GM21515 (cell line): ENCODE measurements around the gene AMPD2.
"Not testable (repeated sequence)": the region's sequence is repeated elsewhere in the genome, so short reads cannot be mapped to it uniquely, and the experiment has no call there.

Experiments
- ATAC-seq: cut with Tn5 transposase; IDR thresholded peaks from one replicate; pipeline ENCODE4 v1.9.1; 2021; ENCODE audit not compliant: unreplicated experiment

AMPD2 gene

DNA sequence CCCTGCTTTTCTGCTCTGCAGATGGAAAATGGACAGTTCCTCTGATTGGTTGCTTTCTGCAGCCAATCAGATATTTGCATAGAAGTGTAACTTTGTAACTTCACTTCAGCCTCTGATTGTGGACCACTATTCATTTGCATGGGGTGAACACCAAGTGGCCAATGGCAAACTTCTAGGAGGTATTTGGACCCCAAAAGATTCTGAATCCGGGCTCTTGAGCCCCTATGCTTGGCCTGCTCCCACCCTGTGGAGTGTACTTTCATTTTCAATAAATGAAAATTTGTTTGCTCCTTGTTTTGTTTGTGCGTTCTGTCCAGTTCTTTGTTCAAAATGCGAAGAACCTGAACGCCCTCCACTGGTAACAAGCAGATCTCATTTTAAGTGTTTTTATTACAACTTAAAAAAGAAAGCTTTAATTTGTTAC is 29.9 kb downstream of the AMPD2 start:
- ATAC-seq, result no peak

DNA sequence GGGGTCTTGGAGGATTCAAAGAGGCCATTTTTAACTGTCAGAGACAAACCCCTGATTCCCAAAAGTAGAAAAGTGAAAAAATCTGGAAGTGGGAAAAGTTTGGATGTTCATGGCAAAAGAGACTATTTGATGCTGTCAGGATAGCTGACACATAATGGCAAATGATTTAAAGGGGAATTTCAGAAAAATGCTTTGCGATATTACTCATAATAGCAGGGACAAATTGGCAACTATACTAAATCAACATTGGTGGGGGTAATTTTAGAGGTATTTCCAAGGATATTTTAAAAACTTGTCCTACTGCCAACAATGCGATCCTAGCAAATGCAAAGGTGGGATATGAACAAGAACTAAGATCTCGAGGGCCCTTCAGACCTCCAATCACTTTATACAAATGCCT is 31.0 kb downstream of the AMPD2 start:
- no peak for ATAC-seq

DNA sequence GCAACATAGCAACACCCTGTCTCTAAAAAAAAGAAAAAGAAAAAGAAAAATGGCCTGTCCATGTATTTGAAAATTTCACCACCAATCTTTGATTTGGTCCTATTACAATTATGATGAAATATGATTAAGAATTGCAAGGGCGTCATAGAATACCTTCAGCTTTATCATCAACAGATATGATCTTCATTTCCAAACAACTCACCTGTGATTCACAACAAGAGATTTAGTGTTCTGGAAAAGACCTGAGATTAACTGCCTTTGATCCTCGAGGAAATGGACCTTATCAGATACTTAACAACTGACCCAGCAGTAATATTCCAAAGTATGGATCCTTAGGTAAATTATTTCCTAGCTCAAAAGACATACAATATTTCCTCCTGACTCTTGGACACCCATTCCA is 32.8 kb downstream of the AMPD2 start:
- no peak for ATAC-seq

DNA sequence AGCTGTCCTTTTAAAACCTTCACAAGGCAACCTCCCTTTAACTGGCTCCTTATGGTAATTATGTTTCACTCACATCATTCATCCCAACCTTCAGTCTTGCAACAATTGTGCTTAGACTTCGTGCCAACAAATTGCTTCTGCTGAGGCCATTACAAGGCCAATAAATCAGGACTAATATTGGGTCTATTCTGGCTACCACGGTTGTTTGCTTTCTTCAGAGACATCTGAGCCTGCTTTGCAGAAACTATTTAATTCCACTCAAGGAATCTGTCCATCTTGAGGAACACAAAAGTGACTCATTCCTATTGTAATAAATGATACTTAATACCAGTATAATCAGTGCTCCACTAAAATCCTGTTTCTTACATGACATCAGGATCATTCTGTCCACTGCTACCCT is 33.7 kb downstream of the AMPD2 start:
- ATAC-seq, result no peak

DNA sequence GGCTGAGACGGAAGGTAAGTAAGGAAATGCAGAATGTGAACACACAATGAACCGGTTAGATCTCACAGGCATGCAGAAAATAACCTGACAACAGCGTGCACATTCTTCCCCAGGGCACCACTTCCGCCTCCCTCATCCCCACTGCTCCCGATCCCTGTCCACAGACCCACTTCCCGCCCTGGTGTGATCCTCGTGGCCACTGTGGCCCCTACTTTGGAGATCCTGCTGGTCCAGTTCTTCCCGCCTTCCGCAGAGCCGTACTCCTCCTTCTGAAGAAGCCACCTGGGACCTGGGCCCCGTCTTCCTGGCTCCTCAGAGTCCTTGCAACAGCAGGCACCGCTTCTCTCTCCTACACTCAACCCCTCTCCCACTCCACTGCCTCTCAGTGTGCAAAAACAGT is 34.9 kb downstream of the AMPD2 start:
- ATAC-seq, result no peak

DNA sequence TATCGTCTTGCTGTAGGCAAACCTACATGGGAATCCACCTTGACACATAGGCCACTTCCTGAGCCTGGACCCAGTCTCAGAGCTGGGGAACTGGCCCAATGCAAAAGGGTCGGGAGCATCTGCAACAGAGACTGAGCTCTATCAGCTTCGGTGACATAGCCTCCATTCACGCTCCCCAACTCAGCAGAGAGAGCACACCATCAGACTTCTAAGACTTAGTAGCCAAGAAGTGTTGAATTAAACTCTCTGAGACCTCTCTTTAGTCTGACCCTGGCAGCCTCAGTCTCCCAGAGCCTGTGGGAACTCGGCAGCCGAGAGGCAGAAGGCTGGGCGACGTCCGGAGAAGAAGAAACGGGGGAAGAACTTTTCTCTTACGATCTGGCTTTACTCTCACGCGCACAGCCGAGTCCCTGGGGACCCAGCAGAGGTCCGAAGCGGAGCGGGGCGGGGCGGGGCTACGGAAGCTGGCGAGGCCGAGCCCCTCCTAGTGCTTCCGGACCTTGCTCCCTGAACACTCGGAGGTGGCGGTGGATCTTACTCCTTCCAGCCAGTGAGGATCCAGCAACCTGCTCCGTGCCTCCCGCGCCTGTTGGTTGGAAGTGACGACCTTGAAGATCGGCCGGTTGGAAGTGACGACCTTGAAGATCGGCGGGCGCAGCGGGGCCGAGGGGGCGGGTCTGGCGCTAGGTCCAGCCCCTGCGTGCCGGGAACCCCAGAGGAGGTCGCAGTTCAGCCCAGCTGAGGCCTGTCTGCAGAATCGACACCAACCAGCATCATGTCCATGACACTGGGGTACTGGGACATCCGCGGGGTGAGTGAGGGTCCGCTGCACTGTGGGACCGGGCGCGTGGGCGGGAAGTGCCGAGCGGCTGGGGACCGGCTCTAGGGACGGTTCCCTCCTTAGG is 36.2 kb downstream of the AMPD2 start, which contains the start of gene GSTM4:
GSTM4 (plus strand) TSS at position 485 of the 905 bp plus-strand sequence; CDS start at position 776, 291 bp downstream.
- ATAC-seq, result peak; percentile 96

DNA sequence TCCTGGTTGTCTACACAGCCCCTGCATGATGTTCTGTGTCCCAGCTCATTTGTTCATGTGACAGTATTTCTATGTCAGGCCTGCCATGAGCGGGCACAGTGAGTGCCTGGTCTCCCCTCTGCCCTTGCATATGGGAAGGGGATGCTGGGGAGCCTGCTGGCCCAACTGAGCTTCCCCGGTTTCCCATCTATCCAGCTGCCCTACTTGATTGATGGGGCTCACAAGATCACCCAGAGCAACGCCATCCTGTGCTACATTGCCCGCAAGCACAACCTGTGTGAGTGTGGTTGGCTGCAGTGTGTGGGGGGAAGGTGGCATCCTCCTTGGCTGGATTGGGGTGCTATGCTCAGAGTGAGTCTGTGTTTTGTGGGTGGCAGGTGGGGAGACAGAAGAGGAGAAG is 37.8 kb downstream of the AMPD2 start:
- ATAC-seq, result no peak

DNA sequence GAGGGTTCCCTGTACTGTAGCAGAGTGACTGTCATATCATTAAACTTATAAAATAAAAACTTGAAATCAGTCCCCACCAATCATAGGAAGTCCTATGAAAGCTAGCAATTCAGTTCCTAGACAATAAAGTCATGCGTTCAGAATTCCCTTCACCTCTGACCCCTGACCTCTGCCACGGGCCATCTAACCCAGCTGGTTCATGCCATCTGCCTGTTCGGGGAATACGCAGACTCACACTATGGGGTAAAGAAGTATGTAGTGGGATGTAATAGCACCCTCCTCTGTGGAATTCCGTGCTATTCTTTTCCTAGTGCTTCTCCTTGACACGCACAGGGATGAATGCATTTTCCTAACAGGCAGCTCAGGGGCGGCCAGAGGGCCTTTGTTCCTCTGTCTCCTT is 38.3 kb downstream of the AMPD2 start:
- no peak for ATAC-seq

DNA sequence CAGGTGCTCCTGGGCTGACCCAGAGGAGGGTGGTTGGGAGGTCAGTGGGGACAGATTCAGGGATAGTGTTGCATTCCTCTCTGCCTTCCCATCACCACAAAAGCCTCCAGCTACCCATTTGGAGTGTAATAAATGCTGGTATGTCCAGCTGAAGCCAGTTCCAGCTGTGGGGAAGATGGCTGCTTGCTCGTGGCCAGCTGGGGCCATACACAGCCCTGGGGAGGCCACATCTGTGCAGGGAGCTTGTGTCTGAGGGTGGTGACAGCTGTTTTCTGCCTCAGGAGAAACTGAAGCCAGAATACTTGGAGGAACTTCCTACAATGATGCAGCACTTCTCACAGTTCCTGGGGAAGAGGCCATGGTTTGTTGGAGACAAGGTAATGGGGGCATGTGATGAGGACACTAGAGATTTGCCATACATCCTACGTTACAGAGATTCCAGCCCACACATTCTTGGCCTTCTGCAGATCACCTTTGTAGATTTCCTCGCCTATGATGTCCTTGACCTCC is 39.0 kb downstream of the AMPD2 start:
- ATAC-seq, result no peak

DNA sequence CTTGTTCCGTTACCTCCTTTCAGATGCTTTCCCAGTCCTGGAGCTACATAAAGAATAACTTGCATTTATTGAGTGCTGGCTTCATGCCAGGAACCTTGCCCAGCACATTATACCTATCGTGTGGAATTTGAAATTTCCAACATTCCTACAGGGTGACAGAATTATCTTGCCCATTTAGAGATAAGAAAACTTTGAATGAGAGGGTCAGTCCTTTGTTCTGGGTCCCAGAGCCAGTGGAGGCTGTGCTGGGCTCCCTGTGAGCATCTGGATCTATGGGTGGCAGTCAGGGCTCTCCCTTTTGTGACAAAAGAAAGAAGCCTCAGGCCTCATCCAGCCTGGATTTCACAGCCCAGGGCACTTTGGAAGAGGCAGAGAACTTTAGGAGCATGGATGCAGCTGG is 39.5 kb downstream of the AMPD2 start:
- ATAC-seq, result no peak

DNA sequence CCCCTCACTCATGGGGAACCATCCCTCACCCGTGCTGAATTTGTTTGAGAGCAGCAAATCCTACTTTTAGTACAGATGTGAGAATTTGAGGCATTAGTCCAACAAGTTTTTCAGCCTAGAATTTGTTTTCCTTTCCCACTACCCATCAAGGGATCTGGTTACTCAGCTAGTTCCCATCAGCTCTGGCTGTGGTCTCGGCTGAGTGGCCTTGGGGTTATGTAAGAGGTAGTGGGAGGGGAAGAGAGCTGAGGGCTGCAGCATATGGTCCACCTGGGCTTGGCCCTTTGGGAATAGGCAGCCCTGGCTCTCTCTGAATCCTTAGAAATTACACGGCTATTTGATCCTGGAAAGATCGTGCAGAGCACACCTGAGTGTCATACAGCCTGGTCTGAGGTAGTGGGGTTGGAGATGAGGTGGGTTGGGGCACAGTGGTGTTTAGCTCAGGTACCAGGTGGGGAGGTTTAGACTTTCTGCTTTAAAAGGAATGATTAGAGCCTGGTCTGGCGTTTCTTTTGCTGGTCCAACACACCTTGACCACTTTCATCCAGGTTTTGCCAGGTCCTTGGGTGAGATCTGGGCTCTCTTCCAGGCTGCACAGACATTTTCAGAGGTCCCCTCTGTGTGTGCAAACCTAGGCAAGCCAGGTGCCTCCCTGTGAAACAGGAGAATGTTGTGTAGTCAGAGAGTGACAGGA is 40.5 kb downstream of the AMPD2 start:
- no peak for ATAC-seq

DNA sequence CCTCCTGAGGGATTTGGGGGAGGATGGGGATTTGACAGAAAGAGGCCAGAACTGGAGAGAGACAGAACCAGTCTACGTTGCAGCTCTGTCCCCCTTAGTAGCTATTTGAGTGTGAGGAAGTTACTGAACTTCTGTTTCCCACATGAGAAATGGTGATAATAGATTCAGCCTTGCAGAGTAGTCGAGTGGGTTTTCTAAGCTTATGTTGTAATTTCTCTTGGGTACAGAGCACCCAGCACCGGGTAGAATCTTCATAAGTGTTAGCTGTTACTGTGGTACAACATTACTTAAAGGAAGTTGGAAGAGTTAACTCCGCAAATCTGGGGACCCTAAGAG is 41.0 kb downstream of the AMPD2 start:
- not testable (repeated sequence) for ATAC-seq

DNA sequence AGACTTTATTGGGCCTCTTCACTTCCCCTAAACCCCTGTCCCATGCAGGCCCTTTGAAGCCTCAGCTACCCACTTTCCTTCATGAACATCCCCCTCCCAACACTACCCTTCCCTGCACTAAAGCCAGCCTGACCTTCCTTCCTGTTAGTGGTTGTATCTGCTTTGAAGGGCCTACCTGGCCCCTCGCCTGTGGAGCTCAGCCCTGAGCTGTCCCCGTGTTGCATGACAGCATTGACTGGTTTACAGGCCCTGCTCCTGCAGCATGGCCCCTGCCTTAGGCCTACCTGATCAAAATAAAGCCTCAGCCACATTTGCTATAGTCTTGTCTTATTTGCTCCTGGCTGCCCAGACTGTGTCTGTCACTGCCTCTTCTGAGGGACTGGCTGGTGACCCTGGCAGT is 41.8 kb downstream of the AMPD2 start:
- ATAC-seq, result no peak

DNA sequence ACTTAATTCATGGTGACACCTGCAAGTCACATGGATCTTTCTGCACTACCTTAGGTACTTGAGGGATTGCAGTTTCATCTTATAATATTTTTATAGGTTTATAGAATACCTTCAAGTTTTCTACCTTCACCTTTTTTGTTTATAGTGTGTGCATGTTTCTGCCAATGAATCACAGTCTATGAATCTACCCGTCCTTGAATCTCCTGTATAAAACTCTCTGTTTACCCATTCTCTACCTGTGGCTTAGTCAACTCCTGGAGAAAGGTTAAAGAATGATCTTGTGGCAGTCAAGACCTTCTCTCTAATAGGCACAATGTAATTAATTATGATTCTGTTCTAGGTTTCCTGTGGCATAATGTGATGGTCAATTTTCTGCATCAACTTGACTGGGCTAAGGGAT is 45.0 kb downstream of the AMPD2 start:
- no peak for ATAC-seq

DNA sequence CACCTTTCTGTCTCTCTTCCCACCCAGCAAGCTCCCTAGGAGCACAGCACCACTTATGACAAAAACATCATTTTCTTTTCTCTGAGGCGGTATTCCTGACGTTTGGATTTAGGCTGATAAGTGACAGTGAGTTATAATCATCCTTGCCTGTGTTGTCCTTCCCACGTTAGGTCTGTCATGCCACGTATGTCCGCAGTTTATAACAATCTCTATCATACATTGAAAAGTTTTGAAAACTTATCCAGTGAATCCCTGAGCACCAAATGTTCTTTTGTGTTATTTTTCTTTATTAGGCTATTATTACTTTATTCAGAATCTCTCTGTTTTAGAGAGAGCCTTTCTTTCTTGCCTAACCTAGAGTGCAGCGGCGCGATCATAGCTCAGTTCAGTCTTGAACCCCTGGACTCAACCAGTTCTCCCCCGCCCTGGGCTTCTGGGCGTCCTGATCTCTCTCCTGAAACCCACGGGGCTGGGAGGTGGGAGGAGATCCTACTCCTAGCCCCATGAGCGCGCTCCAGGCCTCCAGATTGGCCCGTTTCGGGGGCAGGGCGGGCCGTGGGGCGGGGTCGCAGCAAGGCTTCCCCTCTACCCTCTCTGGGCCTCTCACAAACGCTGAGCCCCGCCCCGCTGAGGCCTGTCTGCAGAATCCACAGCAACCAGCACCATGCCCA is 48.0 kb downstream of the AMPD2 start, which contains the start of gene GSTM2:
GSTM2 (plus strand) TSS at position 606 of the 671 bp plus-strand sequence; CDS start at position 665, 59 bp downstream.
- ATAC-seq, result peak; percentile 75

DNA sequence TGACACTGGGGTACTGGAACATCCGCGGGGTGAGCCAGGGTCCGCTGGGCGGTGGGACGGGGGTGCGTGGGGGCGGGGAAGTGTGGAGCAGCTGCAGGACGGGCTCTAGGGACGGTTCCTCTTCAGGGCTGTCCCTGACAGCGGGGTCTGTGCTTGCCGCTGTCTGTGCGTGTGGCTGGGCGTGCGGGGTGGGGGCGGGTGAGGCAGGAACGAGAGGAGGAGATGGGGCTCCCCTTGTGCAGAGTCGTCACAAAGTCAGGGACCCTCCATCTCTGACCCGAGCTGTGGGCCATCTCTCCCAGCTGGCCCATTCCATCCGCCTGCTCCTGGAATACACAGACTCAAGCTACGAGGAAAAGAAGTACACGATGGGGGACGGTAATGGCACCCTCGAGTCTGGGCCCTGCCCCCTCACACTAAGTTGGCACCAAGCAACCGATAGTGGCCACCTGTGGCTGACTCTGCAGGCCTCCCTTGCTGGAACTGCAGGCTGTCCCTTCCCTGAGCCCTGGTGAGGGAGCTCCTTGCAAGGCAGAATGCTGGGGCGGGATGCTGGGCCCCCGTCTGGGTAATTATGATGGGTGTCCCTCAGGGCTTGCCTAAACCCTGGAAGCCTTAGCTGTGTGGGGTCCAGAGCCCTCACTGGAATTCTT is 48.6 kb downstream of the AMPD2 start:
- ATAC-seq, result no peak

DNA sequence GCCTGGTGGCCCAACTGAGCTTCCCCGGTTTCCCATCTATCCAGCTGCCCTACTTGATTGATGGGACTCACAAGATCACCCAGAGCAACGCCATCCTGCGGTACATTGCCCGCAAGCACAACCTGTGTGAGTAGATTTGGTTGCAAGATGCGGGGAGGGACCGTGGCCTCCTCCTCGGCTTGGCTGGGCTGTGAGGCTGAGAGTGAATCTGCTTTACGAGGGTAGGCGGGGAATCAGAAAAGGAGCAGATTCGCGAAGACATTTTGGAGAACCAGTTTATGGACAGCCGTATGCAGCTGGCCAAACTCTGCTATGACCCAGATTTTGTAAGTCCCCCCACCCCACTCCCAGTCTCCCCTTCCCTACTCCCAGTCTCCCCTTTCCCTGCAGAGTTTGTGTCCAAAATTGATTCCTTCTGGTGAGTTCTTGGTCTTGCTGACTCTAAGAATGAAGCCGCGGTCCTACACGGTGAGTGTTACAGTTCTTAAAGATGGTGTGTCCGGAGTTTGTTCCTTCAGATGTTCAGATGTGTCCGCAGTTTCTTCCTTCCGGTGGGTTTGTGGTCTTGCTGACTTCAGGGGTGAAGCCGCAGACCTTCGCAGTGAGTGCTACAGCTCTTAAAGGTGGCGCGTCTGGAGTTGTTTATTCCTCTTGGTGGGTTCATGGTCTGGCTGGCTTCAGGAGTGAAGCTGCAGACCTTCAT is 49.8 kb downstream of the AMPD2 start:
- ATAC-seq, result no peak

DNA sequence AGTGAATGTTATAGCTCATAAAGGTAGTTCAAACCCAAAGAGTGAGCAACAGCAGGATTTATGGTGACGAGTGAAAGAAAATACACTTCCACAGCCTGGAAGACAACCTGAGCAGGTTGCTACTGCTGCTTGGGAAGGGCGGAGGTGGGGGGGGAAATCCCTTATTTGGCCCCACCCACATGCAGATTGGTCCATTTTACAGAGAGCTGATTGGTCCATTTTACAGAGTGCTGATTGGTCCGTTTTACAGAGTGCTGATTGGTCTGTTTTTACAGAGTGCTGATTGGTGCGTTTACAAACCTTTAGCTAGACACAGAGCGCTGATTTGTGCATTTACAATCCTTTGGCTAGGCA is 50.3 kb downstream of the AMPD2 start:
- not testable (repeated sequence) for ATAC-seq

DNA sequence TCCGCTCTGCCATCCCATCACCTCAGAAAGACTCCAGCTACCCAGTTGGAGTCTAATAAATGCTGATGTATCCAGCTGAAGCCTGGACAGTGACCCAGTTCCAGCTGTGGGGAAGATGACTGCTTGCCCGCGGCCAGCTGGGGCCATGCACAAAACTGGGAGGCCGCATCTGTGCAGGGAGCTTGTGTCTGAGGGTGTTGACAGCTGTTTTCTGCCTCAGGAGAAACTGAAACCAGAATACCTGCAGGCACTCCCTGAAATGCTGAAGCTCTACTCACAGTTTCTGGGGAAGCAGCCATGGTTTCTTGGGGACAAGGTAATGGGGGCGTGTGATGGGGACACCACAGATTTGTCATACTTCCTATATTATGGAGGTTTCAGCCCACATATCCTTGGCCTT is 51.4 kb downstream of the AMPD2 start:
- no peak for ATAC-seq

DNA sequence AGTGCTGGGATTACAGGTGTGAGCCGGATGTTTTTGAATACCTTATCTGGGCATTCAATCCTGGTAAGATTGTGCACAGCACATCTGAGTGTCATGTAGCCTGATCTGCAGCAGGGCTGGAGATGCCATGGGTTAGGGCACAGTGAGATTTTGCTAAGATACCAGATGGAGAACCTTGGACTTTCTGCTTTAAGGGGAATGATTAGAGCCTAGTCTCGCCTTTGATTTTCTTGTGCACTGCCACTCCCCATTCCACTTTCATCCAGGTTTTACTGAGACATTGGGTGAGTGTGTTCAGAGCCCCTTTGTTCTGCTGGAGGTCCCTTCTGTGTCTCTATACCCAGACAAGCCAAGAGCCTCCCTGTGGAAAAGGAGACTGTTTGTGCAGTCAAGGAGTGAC is 54.2 kb downstream of the AMPD2 start:
- not testable (repeated sequence) for ATAC-seq
